SK-N-MC (cell line): Measurements from ENCODE around the gene DELE1.

Experiments used
- EZH2 ChIP-seq: fragments of 200-600 bp; sonication (generic); IDR thresholded peaks from one replicate; pipeline ENCODE4 v1.6.1; 2017; ENCODE audit warnings: antibody characterized with exemption
- POLR2AphosphoS5 ChIP-seq: IDR thresholded peaks from 2 replicates; pipeline ENCODE4 v1.6.1; 2012; ENCODE audit warnings: mild to moderate bottlenecking, low read depth, low read length, borderline replicate concordance

- TF ChIP-seq EZH2 (no peak), POLR2AphosphoS5 (no peak)
Observed at GRCh38 chr5:141966963-141967333, 43.3 kb downstream of the DELE1 start.
